Raji (cell line): ENCODE results near the gene FGF19.

Experiments
- POLR2A ChIP-seq: IDR thresholded peaks from 2 replicates; pipeline ENCODE4 v1.6.1; 2011; ENCODE audit warnings: low read depth, low read length, control low read depth; ENCODE audit not compliant: insufficient read depth

The FGF19 gene

GRCh38 chr11:69650081-69650831 is 53.6 kb downstream of the FGF19 start:
- no peak for TF ChIP-seq POLR2A

- no peak for TF ChIP-seq POLR2A
Observed at GRCh38 chr11:69649576-69649900, 54.3 kb downstream of the FGF19 start.

GRCh38 chr11:69648679-69649575 is 54.9 kb downstream of the FGF19 start:
- no peak for TF ChIP-seq POLR2A
